GM13977 (cell line): ENCODE results near the gene MCUR1.

Experiments
- DNase-seq: peaks from one replicate; pipeline ENCODE4 v3.0.0; 2012; ENCODE audit warnings: low spot score
- CTCF ChIP-seq: IDR thresholded peaks from 2 replicates; pipeline ENCODE4 v1.5.1; 2012; ENCODE audit warnings: mild to moderate bottlenecking, control low read depth; ENCODE audit not compliant: insufficient read depth; ENCODE audit errors: extremely low read depth, missing control alignments
- in situ Hi-C: fragments of 300-500 bp; cut with MboI; formaldehyde crosslinking; loops from one replicate; pipeline ENCODE4 v1.12.0; 2022; ENCODE audit warnings: low sequenced_read_pairs, low pct_unique_long_range_greater_than_20kb, mixed read lengths, inconsistent platforms; ENCODE audit not compliant: unreplicated experiment

MCUR1 gene

GRCh38 chr6:13812359-13812642, 2.1 kb downstream of the MCUR1 start:
- DNase-seq: no peak
- TF ChIP-seq CTCF: no peak

GRCh38 chr6:13811627-13812358, 2.6 kb downstream of the MCUR1 start:
- in situ Hi-C loops: no loop called here
- DNase-seq: no peak
- TF ChIP-seq CTCF: no peak

More at GRCh38 chr6:13812359-13812642, 2.1 kb downstream of the MCUR1 start:
- in situ Hi-C loops: no loop called here

GRCh38 chr6:13810688-13811446, 3.5 kb downstream of the MCUR1 start:
- no peak for DNase-seq
- no peak for TF ChIP-seq CTCF
- in situ Hi-C loops: no loop called here

- no peak for DNase-seq
- TF ChIP-seq CTCF: no peak
- in situ Hi-C loops: no loop called here
Measured at GRCh38 chr6:13808801-13809200, 5.6 kb downstream of the MCUR1 start.

GRCh38 chr6:13807696-13808095, 6.7 kb downstream of the MCUR1 start:
- no peak for TF ChIP-seq CTCF
- in situ Hi-C loops: no loop called here
- no peak for DNase-seq

- no peak for DNase-seq
Measured at GRCh38 chr6:13803581-13803980, 10.8 kb downstream of the MCUR1 start.

More at GRCh38 chr6:13803581-13803980, 10.8 kb downstream of the MCUR1 start:
- no peak for TF ChIP-seq CTCF
- in situ Hi-C loops: no loop called here
